Fibroblast of peridontal ligament (primary cell): ENCODE results near the gene FAM72C.
"Not testable (repeated sequence)": the region's sequence is repeated elsewhere in the genome, so short reads cannot be mapped to it uniquely, and the experiment has no call there.

Experiments used
- DNase-seq: peaks from one replicate; pipeline ENCODE4 v3.0.0-alpha.2; 2010; ENCODE audit errors: extremely low read depth

FAM72C gene

DNA sequence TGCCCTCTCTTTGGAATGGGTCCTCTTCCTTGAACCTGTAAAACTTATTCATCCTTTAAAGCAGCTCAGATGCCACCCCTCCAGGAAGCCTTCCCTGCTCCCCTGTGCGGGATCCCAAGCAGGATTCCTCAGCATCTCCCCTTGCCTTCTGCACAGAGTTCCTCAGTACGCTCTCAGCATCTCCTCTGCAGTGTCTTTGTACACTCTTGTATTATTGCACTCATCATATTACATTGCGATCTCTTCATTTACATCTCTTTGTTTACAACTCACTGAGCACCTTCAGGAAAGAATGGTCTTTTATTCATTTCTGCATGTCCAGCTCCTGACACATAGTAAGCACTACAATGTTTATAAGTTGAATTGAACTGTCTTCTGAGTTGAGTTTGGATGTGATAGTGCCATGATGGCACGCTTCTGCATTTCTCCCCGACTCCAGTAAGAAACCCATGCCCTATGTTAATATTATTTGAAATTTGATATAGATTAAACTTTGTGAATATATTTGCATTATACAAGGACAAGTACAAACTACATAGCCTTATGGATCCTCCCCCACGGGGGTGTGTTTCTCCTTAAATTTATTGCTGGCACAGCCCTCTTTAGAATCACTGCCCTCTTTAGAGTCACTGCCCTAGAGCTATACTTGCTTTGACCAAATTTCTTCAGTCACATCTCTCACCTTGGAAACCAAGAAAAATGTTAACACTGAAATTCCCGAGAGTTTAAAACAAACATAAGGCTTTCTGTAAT is 13.1 kb upstream of the FAM72C start:
- DNase-seq, result not testable (repeated sequence)

DNA sequence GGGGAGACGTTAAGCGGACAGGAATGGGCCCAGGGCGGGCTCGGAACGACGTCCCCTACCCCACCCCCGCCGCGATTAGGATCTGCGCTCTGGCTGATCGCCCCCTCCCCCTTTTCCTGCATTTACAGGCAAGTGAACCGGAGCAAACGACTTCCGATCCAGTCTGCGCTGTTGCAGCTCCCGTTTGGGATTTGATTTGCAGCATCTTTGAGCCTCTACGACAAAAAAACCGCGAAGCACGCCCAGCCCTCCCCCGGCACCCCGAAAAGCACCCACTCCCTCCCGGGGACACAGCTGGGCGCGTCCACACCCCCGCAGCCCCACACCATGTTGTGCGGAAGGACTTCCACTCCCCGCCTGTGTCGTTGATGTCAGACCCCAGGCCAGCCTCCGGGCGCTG is 2.6 kb upstream of the FAM72C start:
- DNase-seq, result not testable (repeated sequence)

DNA sequence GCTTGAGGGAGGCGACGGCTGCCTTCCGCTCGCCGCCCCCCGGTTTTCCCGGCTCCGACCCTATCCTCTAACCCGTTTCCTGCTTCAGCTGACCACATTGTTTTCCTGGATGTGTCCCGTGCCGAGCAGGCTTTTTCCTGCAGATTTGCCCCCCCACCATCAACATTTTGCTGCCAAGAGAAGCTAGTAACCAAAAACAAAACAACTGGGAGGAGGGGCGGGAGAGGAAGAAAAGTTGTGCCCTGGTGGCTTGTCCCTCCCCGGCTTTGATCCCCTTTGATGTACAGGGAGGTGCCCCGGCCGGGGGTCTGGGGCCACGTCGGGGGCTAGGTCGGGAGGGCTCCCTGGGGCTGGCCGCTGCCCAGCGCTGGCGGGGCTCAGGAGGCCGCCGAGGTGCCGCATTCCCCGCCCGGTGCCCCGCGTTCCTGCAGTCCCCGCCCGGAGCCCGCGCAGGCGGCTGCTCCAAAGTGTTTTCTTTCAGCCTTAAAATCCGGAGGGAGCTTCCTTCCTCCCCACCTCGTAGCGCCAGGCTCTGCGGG is 2.2 kb upstream of the FAM72C start:
- not testable (repeated sequence) for DNase-seq

DNA sequence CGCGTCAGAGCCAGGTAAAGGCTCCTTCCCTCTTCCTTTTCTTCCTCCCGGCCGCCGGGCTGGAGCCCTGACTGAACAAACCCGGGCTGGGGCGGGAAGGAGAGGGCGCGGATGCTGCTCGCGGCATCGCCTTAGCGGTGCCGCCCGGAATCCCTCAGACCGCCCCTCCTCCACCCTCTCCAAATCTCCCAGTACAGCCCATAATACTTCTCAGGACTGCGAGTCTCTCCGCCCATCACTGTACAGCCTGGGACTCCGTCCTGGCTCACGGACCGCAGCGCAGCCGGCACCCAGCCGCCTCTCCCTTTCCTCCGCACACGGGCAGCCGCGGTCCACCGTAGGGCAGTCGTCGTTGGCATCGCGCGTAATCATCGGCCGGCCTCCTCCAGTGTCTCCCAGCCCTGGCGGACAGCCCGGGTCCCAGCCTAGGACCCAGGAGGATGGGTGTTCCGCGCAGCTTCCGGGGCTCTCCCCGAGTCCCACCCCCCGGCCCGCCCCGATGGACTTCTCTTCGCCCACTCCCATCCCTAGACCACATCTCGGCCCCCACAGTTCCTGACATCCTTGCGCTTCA is 1.1 kb upstream of the FAM72C start:
- DNase-seq, result not testable (repeated sequence)

DNA sequence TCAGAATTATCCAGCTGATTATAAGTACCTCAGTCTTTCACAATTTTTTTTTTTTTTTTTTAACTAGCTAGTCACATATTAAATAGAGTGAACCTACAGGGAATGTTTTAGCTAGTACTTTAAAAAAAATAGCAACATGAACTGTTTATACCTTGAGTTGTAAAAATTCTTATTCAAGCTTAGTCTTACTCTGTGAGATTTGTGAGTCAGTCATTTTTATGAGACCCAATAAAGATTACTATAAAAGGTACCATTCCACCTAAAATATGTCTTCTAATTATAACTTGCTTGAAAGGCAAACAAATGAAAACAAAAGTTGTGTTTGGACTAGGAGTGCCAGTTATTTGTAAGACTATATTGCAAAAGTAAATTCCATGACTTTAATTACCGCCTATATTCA is 5.9 kb downstream of the FAM72C start:
- not testable (repeated sequence) for DNase-seq

DNA sequence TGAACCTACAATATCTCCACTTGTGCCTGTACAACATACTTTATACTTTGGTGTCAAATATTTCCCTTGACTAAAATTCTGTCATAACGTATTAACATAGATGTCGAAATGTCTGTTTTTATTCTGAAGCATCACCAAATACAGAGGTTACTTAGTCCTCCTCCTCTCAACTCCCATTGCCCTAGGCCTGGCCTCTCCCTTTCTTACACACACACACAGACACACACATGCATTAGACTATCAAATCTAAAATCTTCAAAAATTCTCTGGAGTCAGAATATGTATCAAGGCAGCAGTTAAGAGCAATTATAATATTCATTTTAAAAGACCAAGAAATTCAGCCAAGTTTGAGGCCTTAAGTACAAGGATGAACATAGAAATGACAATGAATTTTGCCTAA is 7.5 kb downstream of the FAM72C start:
- not testable (repeated sequence) for DNase-seq

DNA sequence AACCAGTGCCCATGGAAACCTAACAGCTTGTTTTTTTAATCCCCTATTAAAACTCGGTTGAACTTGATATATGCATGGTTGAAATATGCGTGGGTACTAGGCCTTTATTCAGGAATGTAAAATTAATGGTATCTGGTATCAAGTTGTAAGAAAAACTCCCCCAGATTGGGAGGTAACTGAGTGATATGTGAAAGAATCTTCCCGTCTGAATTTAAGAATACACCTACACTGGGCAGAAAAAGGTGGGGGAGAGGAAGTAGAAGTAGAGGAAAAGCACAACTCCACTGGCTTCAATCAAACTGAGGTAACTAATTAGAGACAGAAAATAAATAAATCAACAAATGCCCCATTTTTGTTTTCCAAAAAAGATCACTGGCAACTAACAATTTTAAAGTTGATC is 15.9 kb downstream of the FAM72C start:
- DNase-seq, result not testable (repeated sequence)

DNA sequence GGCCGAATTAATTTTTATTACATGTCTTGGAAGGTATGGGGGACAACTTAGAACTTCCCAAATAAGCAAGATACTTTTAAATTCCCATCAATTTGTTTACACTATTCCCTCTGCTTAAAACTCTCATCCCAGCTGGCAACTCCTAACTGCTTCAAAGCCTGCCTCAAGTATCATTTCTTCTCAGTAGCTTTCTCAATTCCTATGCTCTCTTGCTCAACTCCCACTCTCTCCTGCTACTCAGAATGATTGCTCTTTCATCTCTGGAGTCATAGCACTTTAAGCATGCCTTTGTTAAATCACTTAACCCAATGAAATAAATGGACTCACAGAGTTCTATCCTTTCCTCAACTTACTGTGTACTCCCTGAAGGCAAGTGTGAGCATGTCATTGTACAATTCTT is 18.9 kb downstream of the FAM72C start:
- not testable (repeated sequence) for DNase-seq

DNA sequence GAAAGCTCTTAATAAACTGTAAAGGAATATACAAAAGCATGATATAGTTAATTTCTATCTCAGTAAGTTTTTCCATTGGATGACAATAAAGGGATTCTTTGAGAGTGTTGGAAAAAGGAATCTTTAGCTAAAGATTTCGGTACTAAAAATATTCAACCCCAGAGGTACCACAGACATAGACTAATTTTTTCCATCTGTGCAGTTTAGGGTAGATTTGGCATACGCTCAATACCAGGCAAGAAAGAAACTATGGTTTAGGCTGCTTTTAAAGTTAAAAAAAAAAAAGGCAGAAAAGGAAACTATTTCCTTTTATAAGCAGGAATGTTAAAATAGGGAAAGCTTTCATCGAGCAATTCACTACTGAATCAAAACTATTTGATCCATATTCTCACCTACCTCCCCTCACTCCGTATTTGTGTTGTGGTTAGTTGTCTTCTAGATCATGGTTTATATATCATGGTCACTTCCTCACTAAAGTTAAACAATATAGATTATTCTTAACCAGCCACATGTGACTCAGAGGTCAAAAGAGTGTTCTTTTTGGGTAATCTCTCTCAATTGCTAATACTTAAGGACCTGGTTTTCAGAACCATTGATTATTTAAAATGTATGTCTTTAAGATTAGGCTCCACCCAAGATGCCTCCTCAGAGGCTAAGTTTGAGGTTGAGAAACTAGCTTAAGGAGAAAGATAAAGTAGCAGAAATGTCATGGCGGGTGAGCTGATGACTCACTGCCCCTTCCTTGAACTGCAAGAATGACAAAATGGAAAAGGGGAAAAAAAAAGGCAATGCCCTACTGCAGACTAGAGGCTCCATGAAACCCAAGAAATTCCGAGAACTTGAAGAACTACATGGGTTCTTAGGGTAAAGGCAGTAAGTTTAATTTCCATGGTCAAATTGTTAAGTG is 20.0 kb downstream of the FAM72C start:
- not testable (repeated sequence) for DNase-seq

DNA sequence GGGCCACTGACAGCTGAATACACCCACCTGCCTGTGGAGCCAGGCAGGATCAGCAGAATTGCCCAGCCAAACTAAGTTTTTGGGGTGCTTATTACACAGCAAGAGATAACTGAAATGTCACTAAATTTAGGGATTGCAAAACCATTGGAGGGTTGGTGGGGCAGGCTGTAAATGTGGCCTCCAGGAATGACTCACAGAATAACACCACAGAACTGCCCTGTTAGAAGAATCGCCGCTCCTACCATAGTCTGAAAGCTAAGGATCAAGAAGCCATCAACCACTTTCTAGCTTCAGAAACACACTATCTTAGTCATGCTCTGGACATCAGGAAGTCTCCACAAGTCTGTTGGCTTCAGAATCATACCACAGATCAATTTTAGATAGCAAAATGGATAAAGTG is 24.0 kb downstream of the FAM72C start:
- not testable (repeated sequence) for DNase-seq

DNA sequence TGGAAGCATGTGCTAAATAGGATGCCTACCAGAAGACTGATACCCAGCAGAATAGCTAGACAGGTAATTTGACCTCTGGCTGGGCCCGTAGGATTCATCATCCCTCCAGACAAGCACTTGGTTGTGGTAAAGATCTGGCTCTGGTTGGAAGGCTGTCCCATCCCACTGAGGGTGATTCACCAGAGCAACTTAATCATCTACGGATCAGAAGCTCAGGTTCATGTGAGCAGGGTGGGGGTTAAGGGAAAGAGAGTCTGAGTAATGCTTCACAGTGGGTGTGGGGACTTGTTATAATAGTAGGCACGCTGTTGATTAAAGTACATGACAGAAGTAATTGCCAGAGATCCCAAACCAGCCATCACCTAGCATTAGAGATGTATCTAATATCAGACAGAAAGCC is 26.5 kb downstream of the FAM72C start:
- DNase-seq, result not testable (repeated sequence)

DNA sequence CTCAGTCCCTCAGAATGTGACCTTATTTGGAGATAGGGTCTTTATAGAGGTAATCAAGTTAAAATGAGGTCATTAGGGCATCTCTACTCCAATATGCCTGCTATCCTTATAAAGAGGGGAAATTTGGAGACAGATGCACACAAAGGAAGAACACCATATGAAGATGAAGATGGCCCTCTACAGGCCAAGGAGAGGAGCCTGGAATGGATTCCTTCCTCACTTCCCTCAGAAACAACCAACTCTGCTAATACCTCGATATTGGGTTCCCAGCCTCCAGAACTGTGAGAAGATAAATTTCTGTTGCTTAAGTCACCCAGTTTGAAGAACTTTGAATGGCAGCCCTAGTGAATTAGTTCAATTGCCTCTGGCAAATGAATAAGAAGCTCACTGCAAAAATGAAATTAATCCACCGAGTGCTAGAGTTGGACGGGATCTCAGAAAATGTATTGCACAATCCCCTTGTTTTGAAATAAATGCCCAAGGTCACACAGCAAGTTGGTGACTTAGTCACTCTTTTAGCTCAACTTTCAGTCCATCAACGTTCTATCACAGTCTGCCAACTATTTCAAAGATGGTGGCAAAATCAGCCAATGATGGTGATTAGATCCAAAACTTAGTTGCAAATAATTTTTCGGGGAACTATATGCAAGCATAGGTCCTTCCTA is 27.1 kb downstream of the FAM72C start:
- not testable (repeated sequence) for DNase-seq

DNA sequence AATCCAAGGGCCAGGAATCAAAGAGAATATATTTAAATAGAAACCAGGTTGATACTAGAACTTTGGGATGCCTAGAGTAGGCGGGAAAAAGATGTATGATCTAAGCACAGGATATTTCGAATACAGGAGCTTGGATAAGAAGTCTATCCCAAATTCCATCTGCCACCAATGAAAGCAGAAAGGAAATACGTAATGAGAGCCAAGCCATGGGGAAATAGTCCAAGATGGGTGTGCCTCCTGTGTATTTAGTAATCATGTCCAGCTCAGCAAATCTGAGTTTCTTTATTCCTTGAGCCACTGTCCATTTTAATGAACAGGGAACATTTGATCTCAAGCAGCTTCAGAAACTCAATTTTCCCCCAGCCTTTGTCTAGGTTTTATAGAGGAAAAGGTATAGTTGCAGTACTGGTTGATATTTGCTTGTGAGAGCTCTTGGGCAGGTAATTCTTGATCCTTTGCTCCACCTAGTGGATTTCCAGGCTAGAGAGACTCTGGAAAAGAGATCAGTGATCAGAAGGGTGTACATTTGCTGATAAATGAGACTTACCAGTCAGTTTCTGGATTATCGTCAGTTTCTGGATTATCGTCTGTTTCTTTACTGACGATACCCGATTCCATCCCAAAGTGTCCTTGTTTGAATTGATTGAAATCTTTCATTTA is 28.3 kb downstream of the FAM72C start:
- DNase-seq, result not testable (repeated sequence)

DNA sequence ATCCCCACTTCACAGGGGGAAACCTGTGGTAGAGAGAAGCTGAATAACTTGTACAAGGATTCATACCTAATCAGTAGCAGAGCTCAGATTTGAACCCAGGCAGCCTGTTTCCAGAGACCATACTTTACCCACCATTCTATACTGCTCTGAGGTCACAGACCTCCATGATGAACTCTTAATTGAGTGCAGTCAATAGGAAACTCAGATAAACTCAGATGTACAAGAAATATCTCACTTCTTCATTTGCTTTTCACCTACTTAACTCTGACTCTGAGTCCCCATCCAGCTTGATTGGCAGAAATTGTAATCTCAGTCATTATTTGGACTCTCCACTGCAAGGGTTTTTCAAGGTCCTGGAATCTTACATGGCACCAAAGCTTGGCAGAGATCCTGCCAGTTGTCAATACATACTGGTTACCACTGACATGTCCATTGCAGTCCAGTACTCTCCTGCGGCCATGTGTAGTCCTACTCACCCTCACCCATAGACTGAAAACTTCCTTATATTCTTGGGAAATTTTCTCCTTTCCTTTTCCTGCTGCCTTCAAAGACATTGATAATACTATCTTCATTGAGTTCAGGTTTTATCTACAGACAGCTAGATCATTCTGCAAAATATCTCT is 29.4 kb downstream of the FAM72C start:
- DNase-seq, result not testable (repeated sequence)

DNA sequence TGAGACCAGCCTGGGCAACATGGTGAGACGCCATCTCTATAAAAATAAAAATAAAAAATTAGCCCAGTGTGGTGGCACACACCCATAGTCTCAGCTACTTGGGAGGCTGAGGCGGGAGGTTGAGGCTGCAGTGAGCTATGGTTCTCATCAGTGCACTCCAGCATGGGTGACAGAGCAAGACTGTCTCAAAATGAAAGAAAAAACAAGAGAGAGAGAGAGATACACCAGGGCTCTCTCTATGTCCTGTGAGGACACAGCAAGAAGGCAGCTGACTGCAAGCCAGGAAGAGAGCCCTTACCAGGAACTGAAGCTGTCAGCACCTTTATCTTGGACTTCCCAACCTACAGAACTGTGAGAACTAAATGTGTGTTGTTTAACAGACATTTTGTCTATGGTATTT is 32.1 kb downstream of the FAM72C start:
- not testable (repeated sequence) for DNase-seq

DNA sequence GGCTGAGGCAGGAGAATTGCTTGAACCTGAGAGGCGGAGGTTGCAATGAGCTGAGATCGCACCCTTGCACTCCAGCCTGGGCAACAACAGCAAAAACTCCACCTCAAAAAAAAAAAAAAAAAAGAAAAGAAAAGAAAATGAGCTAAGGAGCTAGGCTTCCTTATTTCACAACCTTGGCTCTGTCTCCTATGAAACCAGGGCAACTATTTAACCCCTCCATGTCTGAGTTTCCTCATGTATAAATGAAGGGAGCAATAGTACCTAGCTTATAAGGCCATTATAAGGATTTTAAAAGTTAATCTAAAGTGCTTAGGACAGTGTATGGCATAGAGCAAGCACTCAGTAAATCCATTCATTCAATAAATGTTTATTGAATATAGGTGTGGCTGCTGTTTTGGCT is 32.9 kb downstream of the FAM72C start:
- DNase-seq, result not testable (repeated sequence)

DNA sequence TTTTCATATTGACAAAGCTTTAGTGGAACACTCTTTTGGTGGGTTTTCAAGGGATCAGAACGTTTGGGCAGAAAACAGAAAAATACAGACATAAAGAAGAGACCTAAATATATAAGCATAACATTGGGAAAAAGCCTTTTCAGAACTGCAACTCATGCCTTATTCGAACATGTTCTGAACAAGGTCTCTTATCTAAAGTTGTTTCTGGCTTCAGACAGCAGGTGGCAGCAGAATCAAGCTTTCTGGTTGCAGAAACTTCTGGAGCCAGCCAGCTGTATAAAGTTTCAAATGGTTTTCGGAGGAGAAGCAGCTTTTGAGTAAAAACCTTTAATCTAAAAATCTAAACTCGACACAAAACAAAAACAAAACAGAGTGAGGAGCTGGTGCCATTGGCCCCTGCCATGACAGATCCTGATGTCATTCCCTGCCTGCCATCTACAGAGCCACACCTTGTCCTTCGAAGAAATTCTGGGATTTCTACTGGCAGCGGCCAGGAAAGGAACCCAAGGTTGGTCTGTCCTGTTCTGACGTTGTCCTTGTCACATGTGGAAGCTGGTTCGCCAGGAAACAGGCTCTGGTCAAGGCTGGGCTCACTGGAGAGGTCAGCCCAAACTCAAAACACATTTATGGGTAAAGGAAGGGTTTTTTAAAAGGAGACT is 35.2 kb downstream of the FAM72C start:
- peak; percentile 20 for DNase-seq

DNA sequence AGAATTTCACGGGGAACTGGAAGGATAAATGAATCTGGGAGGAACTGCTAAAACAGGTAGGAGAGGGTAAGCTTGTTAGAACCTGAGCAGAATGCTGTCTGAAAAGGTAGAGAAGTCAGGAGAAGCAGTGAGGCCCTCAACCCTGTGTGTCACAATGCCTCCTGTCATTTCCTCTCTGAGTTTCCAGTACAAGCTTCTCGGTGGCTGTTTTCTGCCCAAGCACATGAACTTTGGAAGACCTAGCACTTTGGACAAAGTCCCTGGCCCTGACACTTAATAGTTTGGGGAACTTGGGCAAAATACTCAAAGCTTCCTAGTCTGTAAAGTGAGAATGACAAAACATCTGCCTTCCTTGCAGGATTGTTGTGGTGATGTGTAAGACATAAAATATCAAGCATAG is 52.7 kb downstream of the FAM72C start:
- not testable (repeated sequence) for DNase-seq

DNA sequence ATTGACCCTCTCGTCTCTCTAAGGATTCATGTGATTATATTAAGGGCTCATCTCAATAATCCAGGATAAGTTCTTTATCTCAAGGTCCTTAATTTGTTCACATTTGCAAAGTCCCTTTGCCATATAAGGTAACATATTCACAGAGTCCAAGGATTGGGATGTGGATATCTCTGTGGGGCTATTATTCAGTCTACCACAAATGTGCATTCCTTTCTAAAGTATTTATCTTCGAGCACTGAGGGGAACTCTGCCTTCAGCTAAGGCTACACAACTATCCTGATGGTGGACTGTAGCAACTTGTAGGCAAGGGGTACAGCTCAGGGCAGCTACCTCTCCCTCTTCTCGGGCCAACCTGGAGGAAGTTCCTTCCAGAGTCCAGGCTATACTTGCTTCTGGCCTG is 53.2 kb downstream of the FAM72C start:
- DNase-seq, result not testable (repeated sequence)

DNA sequence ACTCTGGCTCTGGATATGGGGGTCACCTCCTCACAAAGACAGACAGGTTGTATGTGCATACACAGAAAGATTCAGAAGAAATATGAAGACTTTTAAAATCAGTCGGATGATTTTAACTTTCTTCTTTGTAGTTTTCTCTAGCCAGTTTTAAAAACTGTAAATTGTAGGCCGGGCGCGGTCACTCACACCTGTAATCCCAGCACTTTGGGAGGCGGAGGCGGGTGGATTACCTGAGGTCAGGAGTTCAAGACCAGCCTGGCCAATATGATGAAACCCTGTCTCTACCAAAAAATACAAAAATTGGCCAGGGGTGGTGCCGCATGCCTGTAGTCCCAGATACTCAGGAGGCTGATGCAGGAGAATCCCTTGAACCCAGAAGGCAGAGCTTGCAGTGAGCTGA is 58.1 kb downstream of the FAM72C start:
- not testable (repeated sequence) for DNase-seq
